Loucy (cell line): Measurements from ENCODE around the gene CLMP.

Source experiments
- H2AFZ ChIP-seq: fragments of 200-600 bp; sonication (generic); 2 replicates; pipeline ENCODE4 v1.6.0; 2016; ENCODE audit warnings: antibody characterized with exemption, mild to moderate bottlenecking, low read length, moderate library complexity
- H3F3A ChIP-seq: fragments of 200-600 bp; 2 replicates; pipeline ENCODE4 v1.6.0; 2016; ENCODE audit warnings: antibody characterized with exemption, low read depth, mild to moderate bottlenecking
- H3K27me3 ChIP-seq: fragments of 200-600 bp; sonication (generic); 2 replicates; pipeline ENCODE4 v1.6.1; 2014; ENCODE audit warnings: low read length, mild to moderate bottlenecking; ENCODE audit not compliant: insufficient read depth, poor library complexity, severe bottlenecking
- H3K36me3 ChIP-seq: fragments of 200-600 bp; sonication (generic); 2 replicates; pipeline ENCODE4 v1.6.1; 2016; ENCODE audit warnings: low read length; ENCODE audit not compliant: insufficient read depth
- H3K4me1 ChIP-seq: fragments of 200-600 bp; sonication (generic); 2 replicates; pipeline ENCODE4 v1.5.1; 2014; ENCODE audit warnings: low read length, mild to moderate bottlenecking; ENCODE audit not compliant: insufficient read depth, poor library complexity, severe bottlenecking
- H3K4me2 ChIP-seq: fragments of 200-600 bp; sonication (generic); 2 replicates; pipeline ENCODE4 v1.6.0; 2014; ENCODE audit warnings: antibody characterized with exemption, low read length, low read depth, mild to moderate bottlenecking; ENCODE audit not compliant: poor library complexity, severe bottlenecking
- H3K4me3 ChIP-seq: fragments of 200-600 bp; sonication (generic); 2 replicates; pipeline ENCODE4 v1.5.1; 2014; ENCODE audit warnings: low read length, mild to moderate bottlenecking, mixed read lengths; ENCODE audit not compliant: poor library complexity, severe bottlenecking
- H3K79me2 ChIP-seq: fragments of 200-600 bp; sonication (generic); 2 replicates; pipeline ENCODE4 v1.6.1; 2014; ENCODE audit warnings: low read length; ENCODE audit not compliant: insufficient read depth
- H3K9ac ChIP-seq: fragments of 200-600 bp; sonication (generic); 2 replicates; pipeline ENCODE4 v1.6.0; 2014; ENCODE audit warnings: mild to moderate bottlenecking, low read depth, low read length, moderate library complexity; ENCODE audit not compliant: poor library complexity, severe bottlenecking
- H3K9me2 ChIP-seq: fragments of 200-600 bp; sonication (generic); replicated peaks from 2 replicates; pipeline ENCODE4 v1.6.1; 2016; ENCODE audit warnings: low read depth, low read length, mixed read lengths
- H3K9me3 ChIP-seq: fragments of 200-600 bp; sonication (generic); 2 replicates; pipeline ENCODE4 v1.6.1; 2014; ENCODE audit warnings: mild to moderate bottlenecking, antibody characterized with exemption, low read length, low read depth; ENCODE audit not compliant: insufficient read depth
- H4K20me1 ChIP-seq: fragments of 200-600 bp; sonication (generic); 2 replicates; pipeline ENCODE4 v1.6.0; 2014; ENCODE audit warnings: antibody characterized with exemption, low read length, mild to moderate bottlenecking; ENCODE audit not compliant: insufficient read depth, poor library complexity, severe bottlenecking
- EZH2phosphoT487 ChIP-seq: fragments of 200-600 bp; IDR thresholded peaks from 2 replicates; pipeline ENCODE4 v1.6.1; 2018; ENCODE audit warnings: antibody characterized with exemption, mild to moderate bottlenecking, moderate library complexity, borderline replicate concordance
- TF ChIP-seq, protein P1 (sequence below): fragments of 200-600 bp; sonication (generic); conservative IDR thresholded peaks from 2 replicates; pipeline ENCODE4 v1.5.1; 2014; ENCODE audit warnings: mild to moderate bottlenecking, antibody characterized with exemption, low read length

The CLMP gene

DNA sequence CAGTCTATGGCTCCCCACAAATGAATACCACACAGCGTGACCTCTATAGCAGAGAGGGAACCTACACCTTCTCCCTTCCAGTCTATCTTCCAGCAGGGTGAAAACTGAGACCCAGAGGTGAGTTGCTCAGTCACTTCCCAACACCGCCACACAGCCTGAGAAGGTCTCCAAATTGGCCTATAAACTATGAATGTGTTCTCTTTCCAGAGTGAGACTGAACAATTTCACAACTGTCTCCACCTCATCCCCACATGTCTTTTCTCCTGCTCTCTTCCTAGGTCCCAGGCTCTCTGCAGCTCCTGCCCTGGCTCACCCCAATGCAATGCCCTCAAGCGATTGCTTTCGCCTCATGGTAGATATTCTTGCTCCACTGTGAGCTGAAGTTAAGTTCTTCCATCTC, 14.0 kb downstream of the CLMP start:
- H2AFZ ChIP-seq = no peak overlapping the region
- TF ChIP-seq EZH2phosphoT487 = no peak
- H3K4me2 ChIP-seq = no peak overlapping the region
- no peaks in the 10 kb centered on the region for H3K79me2 ChIP-seq
- no peaks in the 10 kb centered on the region for H3K4me1 ChIP-seq
- H3K4me3 ChIP-seq = no peak overlapping the region
- no peaks in the 10 kb centered on the region for H3K27me3 ChIP-seq
- no peaks in the 10 kb centered on the region for H3K9me2 ChIP-seq
- H3K9me3 ChIP-seq = no peaks in the 10 kb centered on the region
- no peaks in the 10 kb centered on the region for H3F3A ChIP-seq
- no peaks in the 10 kb centered on the region for H4K20me1 ChIP-seq
- no peaks in the 10 kb centered on the region for H3K36me3 ChIP-seq
- H3K9ac ChIP-seq = no peak overlapping the region

DNA sequence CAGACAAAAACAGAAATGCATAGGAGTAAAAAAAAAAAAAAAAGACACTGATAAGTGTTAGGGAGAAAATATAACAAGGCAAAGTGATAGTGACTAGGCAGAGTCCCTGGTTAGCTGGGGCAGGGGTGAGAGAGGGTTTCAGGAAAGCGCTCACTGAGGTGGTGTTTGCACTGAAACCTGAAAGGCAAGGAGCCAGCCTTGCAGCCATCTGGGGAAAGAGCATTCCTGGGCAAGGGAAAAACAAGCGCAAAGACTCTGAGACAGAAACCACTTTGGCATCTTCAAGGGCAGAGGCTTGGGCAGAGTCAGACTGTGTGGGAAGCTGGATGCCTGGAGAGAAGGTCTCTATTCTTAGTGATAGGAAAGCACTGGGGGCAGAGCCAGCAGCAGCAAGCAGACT, 14.5 kb downstream of the CLMP start:
- TF ChIP-seq, protein P1, sequence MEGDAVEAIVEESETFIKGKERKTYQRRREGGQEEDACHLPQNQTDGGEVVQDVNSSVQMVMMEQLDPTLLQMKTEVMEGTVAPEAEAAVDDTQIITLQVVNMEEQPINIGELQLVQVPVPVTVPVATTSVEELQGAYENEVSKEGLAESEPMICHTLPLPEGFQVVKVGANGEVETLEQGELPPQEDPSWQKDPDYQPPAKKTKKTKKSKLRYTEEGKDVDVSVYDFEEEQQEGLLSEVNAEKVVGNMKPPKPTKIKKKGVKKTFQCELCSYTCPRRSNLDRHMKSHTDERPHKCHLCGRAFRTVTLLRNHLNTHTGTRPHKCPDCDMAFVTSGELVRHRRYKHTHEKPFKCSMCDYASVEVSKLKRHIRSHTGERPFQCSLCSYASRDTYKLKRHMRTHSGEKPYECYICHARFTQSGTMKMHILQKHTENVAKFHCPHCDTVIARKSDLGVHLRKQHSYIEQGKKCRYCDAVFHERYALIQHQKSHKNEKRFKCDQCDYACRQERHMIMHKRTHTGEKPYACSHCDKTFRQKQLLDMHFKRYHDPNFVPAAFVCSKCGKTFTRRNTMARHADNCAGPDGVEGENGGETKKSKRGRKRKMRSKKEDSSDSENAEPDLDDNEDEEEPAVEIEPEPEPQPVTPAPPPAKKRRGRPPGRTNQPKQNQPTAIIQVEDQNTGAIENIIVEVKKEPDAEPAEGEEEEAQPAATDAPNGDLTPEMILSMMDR = no peak
- no peak for TF ChIP-seq EZH2phosphoT487

DNA sequence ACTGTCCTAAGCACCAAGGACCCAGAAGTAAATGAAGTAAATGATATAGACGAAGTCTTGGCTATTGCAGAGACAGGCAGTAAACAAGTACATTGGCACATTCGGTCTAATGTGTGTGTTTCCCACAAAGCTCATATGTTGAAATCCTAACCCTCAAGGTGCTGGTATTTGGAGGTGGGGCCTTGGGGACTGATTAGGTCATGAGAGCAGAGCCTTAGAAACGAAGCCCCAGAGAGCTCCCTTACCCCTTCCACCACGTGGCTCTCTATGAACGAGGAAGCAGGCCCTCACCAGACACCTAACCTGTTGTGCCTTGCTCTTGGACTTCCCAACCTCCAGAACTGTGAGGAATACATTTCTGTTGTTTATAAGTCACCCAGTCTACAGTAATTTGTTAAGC, 14.9 kb downstream of the CLMP start:
- Histone ChIP-seq H3K79me2 (no peaks in the 10 kb centered on the region), H3K4me1 (no peaks in the 10 kb centered on the region), H4K20me1 (no peaks in the 10 kb centered on the region), H2AFZ (no peak overlapping the region), H3K9ac (no peak overlapping the region), H3K36me3 (no peaks in the 10 kb centered on the region), H3K27me3 (no peaks in the 10 kb centered on the region), H3K9me3 (no peaks in the 10 kb centered on the region), H3K4me2 (no peak overlapping the region), H3F3A (no peaks in the 10 kb centered on the region), H3K9me2 (no peaks in the 10 kb centered on the region), H3K4me3 (no peak overlapping the region)
- TF ChIP-seq, protein P1 = no peak
- TF ChIP-seq EZH2phosphoT487 = no peak

More for the DNA sequence above, 14.5 kb downstream of the CLMP start:
- Histone ChIP-seq H3K27me3 (no peaks in the 10 kb centered on the region), H3K36me3 (no peaks in the 10 kb centered on the region), H3K79me2 (no peaks in the 10 kb centered on the region), H3K9ac (no peak overlapping the region), H2AFZ (no peak overlapping the region), H3K4me1 (no peaks in the 10 kb centered on the region), H3F3A (no peaks in the 10 kb centered on the region), H4K20me1 (no peaks in the 10 kb centered on the region), H3K4me2 (no peak overlapping the region), H3K4me3 (no peak overlapping the region), H3K9me3 (no peaks in the 10 kb centered on the region), H3K9me2 (no peaks in the 10 kb centered on the region)

DNA sequence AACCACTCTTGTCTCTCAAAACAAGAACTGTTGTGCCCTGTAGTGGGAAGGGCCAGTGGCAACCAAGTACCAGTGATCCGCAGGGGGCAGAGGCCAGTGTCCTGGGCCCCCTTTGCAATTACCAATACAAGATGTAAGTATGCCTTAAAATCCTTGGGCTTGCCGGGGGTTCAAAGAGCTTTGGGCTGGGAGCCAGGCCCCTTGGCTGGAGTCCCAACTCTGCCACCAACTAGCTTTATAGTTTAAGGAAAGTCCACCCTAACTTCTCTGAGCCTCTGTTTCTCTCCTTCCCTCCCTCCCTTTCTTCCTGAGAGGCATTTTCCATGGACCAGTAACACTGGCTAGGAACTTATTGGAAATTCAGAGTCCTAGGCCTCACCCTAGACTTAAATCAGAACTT, 15.5 kb downstream of the CLMP start:
- no peaks in the 10 kb centered on the region for H3F3A ChIP-seq
- H3K36me3 ChIP-seq = no peaks in the 10 kb centered on the region
- no peak overlapping the region for H3K4me3 ChIP-seq
- H3K4me1 ChIP-seq = no peaks in the 10 kb centered on the region
- TF ChIP-seq EZH2phosphoT487 = no peak
- TF ChIP-seq, protein P1 = no peak
- no peaks in the 10 kb centered on the region for H3K79me2 ChIP-seq
- H3K9ac ChIP-seq = no peak overlapping the region
- H3K9me2 ChIP-seq = no peaks in the 10 kb centered on the region
- H2AFZ ChIP-seq = no peak overlapping the region
- no peak overlapping the region for H3K4me2 ChIP-seq
- no peaks in the 10 kb centered on the region for H3K9me3 ChIP-seq
- H3K27me3 ChIP-seq = no peaks in the 10 kb centered on the region
- H4K20me1 ChIP-seq = no peaks in the 10 kb centered on the region
